GM12864 (cell line): ENCODE data around the gene ARSJ.
A peak's percentile ranks its signal among the peaks of the same experiment; 100 is the strongest.

ENCODE experiments used
- DNase-seq: peaks from one replicate; pipeline ENCODE4 v3.0.0-alpha.2; 2011; ENCODE audit warnings: low read depth
- H3K4me3 ChIP-seq: 2 replicates; pipeline ENCODE4 v1.5.1; 2011; ENCODE audit warnings: mild to moderate bottlenecking, low read depth, low read length, control low read depth
- TF ChIP-seq, protein P1 (sequence below): IDR thresholded peaks from 2 replicates; pipeline ENCODE4 v1.5.1; 2011; ENCODE audit warnings: low read depth, mild to moderate bottlenecking, moderate library complexity, low read length, control low read depth, inconsistent platforms; ENCODE audit errors: missing control alignments

ARSJ gene

DNA sequence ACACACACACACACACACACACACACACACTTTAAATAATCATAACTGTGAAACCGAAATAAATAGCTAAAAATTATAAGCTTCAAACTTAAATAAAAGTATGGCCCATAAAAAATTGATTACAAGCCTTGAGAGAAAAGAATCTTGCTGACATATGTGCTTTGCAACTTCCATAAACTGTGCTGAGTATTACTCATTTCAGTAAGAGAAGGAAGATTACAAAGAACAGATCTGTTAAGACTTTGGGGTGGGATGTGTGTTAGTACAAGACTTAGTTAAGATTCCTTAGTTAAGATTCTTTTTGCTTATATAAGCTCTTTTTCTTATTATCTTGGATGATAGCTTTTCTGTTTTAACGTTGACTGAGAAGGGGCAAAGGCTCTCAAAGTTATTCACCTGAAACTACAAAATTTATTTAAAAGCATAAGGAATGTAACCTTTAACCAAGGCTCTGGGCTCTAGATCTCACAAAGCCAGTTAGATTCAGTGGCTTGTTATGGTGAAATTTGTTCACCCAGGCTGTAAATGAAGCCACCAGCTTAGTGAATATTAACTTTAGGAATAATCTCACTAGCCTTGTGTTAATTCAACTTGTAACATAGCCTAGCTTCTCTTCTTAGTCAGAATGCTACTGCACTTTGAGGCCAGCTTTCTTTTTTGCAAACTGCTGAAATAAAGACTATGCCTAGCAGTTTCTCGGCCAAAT, 58.2 kb downstream of the ARSJ start:
- H3K4me3 ChIP-seq: no peak overlapping the region
- TF ChIP-seq, protein P1, sequence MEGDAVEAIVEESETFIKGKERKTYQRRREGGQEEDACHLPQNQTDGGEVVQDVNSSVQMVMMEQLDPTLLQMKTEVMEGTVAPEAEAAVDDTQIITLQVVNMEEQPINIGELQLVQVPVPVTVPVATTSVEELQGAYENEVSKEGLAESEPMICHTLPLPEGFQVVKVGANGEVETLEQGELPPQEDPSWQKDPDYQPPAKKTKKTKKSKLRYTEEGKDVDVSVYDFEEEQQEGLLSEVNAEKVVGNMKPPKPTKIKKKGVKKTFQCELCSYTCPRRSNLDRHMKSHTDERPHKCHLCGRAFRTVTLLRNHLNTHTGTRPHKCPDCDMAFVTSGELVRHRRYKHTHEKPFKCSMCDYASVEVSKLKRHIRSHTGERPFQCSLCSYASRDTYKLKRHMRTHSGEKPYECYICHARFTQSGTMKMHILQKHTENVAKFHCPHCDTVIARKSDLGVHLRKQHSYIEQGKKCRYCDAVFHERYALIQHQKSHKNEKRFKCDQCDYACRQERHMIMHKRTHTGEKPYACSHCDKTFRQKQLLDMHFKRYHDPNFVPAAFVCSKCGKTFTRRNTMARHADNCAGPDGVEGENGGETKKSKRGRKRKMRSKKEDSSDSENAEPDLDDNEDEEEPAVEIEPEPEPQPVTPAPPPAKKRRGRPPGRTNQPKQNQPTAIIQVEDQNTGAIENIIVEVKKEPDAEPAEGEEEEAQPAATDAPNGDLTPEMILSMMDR: no peak
- no peak for DNase-seq

DNA sequence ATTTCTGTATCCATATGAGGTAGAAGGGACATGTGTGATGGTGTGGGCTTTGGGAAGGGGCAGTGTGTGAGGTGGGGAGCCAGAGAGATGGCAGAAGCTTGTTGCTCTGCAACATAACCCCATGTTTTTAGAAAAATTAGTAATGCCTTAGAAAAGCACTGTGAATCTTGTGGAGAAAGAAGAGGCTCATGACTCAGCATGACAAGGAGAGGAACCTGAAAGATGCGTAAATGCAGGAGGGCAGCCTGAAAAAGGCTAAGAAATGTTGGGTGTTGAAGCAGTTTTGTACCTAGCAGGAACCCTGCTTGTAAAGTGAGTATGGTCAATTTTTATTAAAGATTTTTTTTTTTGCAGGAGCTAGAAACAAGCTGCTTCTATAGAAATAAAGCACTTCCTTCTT, 59.8 kb downstream of the ARSJ start:
- TF ChIP-seq, protein P1: no peak
- no peak for DNase-seq

DNA sequence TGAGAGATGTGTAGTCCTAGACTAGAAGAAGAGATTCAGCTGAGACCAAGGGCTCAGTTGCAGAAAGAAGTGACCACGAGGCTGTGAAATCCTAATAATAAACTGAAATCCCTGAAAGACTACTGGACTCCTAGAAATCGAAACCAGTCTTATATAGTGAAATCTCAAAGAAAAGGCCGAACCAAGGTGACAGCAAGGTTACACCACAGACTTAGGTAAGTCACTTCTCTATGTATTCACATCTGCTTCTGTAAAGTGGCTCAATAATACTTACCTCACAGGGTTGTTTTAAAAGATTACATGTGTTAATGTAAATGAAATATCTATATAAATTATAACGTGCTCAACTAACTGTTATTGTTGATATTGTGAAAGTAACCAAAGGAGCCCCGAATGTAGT, 60.3 kb downstream of the ARSJ start:
- DNase-seq: no peak
- TF ChIP-seq, protein P1: no peak
- H3K4me3 ChIP-seq: no peak overlapping the region

More for the DNA sequence above, 59.8 kb downstream of the ARSJ start:
- no peak overlapping the region for H3K4me3 ChIP-seq

DNA sequence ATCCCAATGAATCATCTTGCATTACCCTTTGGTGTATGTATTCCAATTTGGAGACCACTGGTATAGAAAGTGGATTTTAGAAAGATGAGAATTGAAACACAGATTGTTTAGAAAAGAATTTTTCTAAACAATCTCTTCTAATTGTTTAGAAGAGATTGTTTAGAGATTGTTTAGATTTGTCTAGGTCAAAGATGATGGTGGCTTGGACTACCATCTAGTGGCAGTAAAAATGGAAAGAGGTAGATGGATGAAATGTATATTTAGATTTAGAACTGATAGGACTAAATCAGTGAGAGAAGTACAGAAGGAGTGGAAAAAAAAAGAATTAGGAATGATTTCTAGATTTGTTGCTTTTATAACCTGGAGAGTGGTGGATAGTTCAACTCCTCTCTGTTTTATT, 70.6 kb downstream of the ARSJ start:
- TF ChIP-seq, protein P1: peak; percentile 6
- H3K4me3 ChIP-seq: no peak overlapping the region
- DNase-seq: no peak

DNA sequence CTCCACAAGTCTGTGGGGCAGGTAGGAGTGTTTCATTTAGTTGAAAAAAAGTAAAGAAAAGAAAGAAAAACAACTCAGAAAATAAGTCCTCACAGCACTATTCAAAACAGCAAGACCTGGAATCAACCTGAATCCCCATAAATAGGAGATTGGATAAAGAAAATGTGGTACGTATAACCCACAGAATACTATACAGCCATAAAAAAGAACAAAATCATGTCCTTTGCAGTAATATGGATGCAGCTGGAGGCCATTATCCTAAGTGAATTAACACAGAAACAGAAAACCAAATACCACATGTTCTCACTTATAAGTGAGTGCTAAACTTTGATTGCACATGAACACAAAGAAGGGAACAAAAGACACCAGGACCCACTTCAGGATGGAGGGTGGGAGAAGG, 71.9 kb downstream of the ARSJ start:
- no peak for DNase-seq

DNA sequence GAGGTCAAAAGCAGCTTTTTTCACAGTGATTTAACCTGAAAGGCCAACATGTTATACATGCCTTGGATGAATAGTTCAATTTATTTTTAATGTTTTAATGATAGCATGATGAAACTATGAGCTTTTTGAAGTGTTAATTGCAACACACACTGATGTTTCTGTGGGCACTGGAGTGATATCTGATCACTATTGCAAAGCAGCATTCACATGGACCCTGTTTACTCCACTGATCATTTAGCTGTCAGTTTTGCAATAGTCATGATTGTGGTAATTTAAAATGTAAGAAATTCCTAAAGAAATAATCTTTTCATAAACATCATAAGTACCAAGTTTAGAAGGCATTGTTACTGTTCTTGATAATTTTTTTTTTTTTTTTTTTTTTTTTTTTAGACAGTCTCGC, 74.1 kb downstream of the ARSJ start:
- no peak overlapping the region for H3K4me3 ChIP-seq
- TF ChIP-seq, protein P1: no peak
- no peak for DNase-seq

More for the DNA sequence above, 71.9 kb downstream of the ARSJ start:
- TF ChIP-seq, protein P1: no peak
- H3K4me3 ChIP-seq: no peak overlapping the region

DNA sequence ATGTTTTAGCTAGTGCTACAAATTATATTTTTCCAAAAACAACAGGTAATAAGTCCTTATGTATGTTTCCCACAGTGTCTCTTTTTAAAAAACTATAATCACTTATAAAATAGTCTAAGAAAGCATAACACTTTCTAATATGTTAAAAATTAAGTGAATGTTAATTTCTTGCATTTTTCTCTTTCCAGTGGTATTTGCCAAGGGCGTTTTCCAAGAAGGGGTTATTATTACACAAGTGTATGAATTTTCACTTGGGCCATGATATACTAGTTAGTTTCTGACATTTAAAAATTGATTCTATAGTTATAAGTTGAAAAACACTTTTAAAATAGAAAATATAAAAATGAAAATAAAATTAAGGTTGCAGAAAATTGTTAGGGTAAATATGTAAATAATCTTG, 74.6 kb downstream of the ARSJ start:
- no peak for DNase-seq
- TF ChIP-seq, protein P1: no peak
- no peak overlapping the region for H3K4me3 ChIP-seq
